GM19438 (cell line): ENCODE results near the gene RPS6KA3.
"Not testable (repeated sequence)": the region's sequence is repeated elsewhere in the genome, so short reads cannot be mapped to it uniquely, and the experiment has no call there.

ENCODE experiments used
- ATAC-seq: cut with Tn5 transposase; IDR thresholded peaks from one replicate; pipeline ENCODE4 v1.9.1; 2021; ENCODE audit warnings: low read depth; ENCODE audit not compliant: unreplicated experiment

RPS6KA3 gene

DNA sequence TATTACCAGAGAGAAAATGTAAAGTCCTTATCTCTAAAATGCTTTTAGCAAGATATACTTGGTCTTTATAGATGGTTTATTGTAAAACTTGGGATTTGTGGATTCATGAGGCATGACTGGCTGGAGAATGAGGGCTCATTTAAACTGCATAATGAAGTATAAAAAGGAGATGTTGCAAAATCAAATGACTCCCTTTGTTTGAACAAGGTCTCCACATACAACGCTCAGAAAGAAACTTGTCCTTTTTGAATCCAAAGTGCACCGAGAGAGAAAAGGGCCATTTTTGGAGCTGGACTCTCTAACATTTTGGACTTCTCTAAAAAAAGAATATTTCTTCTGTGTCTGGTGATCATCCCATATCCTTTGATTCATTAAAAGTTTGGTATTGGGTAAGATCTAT is 117.4 kb downstream of the RPS6KA3 start:
- no peak for ATAC-seq

DNA sequence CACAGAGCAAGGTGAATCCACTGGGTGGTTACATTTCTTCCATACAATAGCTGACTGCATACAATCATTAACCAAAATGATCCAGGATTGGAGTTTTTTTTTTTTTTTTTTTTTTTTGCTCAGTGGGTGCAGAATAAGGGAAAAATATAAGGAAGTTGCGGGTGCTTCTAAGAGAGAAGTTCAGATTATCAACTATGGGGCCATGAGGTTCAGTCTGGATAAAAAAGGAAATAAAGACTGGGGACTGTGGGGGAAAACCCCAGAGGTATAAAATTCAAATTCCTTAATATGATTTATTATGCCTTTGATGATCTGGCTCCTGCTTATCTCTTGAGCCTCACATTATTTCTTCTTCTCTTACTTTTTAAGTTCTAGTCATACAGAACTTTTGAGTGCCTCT is 119.1 kb downstream of the RPS6KA3 start:
- ATAC-seq: no peak

GRCh38 chrX:20144491-20144890 is 122.2 kb downstream of the RPS6KA3 start:
- ATAC-seq: no peak

- no peak for ATAC-seq
These were observed 123.1 kb downstream of the RPS6KA3 start for GRCh38 chrX:20143561-20143960.

DNA sequence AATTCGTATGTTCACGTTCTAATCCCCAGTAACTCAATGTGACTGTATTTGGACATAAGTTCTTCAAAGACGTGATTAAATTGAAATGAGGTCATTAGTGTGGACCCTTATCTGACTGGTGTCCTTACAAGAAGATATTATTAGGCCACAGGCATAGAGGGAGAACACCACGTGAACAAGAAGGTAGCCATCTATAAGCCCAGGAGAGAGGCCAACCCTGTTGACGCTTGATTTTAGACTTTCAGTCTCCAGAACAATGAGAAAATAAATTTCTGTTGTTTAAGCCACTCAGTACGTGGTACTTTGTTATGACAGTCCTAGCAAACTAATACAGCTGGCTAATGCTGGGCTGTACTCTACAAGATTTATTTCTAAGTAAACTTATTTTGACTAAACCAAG is 123.6 kb downstream of the RPS6KA3 start:
- no peak for ATAC-seq

DNA sequence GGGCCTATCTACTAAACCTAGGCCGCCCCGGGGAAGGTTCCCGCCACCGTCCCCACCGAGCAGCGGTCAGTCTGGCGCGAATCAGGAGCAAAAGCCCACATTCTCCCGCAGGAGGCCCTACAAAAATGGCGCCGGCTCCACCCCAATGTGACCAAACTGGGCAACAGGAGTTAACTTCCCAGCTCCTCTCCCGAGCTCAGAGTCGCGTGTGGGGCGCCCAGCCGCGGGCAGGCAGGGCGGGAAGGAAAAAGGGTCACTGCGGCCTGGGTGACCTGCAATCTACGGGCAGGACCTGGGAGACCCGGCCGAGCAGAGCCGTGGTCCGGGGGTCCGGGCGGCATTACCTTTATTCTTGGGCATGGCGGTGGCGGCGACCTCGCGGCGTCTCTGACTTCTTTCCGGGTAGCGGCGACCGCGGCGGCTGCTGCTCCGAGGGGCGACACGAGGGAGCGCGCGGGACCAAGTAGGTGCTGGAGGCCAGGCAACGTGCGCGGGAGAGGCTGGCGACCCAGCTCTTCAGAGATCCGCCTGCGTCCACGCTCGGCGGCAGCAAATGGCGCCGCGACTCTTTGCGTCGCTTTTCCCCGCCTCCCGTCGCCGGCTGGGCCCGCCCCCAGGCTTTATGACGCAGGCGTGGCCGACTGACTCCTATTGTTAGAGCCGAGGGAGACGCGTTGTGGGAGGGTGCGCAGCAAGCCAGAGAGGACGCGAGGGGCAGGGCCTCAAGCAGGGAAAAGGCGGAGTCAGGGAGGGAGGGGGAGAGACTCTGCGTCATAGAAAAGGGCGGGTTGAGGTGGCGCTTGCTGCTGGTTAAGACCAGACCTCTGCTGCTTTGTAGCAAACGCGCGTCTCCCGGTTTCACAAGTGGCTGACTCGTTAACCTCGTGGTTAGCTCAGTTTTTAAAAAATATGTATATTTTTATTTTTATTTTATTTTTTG is 125.2 kb downstream of the RPS6KA3 start, which contains the start of gene EIF1AX:
Gene EIF1AX, minus strand, starts transcription at position 558 of the 940 bp plus-strand sequence. Its CDS starts 198 bp downstream, at position 360.
- ATAC-seq: peak; percentile 98

- no peak for ATAC-seq
These were observed 126.3 kb downstream of the RPS6KA3 start for GRCh38 chrX:20140420-20140819.

DNA sequence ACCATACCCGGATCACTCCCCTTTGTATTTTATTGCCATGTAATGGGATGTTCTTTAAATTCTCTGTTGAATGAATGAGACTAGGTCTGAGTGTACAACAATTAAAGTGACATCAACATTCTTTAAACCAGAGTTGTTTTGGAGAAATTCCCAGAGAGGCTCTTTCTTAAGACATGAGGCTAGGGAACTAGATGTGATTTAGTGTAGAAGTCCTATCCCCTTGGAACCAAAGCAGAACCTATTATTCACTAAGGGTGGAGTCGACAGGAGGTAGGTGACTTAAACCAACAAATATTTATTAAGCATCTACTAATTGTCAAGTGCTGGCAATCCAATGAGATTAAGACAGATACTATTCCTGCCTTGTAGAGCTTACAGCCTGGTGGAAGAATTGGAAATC is 126.7 kb downstream of the RPS6KA3 start:
- ATAC-seq: no peak

GRCh38 chrX:20135944-20136343 is 130.8 kb downstream of the RPS6KA3 start:
- no peak for ATAC-seq

DNA sequence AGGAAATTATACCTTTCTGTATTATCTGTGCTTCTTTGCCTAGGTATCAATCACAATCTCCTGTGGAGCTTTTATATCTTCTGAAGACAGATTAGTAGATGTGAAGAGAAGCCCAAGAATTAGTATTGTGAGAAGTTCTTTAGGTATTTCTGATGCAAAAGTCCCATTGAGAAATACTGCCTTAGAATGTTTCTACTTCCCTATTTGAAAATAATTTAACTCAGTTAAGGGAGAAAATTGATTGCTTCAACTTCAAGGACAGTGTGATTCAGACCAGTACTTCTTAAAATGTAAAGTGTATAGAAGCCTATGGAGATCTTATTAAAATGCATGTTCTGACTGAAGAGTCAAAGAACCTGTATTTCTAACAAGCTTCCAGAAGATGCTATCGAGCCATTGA is 134.0 kb downstream of the RPS6KA3 start:
- no peak for ATAC-seq

DNA sequence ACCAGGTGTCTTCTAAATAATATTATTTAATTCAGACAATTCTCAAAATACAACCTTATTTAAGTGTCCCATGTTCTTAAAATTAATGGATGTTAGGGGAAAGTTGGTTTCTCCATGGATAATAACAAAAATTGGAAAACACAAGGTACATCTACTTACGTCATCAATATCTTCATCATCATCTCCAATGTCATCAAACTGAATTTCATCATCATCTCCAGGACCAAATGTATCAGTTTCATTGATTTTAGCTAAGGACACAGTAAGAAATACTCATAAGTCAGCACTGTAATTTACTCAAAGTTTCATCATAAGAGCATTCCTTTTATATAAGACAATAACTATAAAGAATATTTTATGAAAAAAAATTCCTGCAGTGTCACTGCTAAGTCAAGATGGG is 136.4 kb downstream of the RPS6KA3 start:
- ATAC-seq: no peak

- no peak for ATAC-seq
These were observed 137.2 kb downstream of the RPS6KA3 start for GRCh38 chrX:20129547-20129946.

DNA sequence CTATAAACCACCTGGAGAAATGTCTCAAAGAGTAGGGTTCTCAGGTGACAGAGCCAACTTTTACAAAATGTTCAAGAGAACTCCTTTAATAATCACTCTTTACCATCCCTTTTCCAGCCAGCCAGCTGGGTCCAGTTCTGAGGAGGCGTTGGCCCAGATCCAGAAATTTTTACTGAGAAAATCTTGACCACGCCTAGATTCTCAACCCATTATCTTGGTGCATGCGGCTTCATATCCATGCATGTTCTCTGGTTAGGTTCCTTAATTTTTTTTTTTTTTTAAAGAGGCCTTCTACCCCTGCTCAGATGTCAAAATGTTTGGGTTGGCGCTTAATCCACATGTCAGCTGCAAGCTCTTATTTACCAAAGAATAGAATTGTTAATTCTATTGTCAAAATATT is 138.0 kb downstream of the RPS6KA3 start:
- no peak for ATAC-seq

DNA sequence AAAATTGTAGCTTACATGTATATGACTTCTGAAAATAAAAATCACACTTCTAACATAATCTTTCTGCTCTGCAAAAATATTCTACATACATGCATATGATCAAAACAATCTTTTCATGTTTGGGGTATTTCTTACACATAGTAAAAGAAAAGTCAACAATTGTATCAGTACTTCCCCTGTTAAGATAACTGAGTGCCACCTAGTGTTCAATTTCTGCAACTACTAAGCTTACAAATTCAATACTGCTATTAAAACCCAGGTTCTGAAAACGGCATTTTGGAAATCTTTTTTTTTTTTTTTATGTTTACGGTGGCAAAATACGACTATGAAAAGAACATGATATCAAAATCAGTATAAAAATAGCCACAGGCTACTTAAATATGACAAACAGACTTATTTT is 139.3 kb downstream of the RPS6KA3 start:
- peak; percentile 53 for ATAC-seq

DNA sequence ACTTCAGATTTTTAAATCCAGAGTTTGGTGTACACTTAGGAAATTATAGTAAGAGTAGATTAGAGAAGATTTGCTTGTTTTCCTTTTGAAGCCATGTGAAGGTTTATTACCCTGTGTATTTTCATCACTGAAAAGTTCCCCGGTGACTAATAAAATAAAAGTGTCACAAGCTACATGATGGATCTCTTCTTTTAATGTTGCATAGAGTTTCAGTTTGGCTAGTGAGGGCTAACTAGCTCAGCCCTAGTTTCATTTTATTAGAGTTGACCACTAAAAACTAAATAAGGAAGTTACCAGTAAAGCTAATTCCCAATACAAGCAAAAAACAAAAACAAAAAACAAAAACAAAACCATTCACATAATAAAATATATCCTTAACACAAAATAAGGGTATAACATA is 139.9 kb downstream of the RPS6KA3 start:
- not testable (repeated sequence) for ATAC-seq

GRCh38 chrX:20124964-20125363 is 141.7 kb downstream of the RPS6KA3 start:
- ATAC-seq: no peak

- ATAC-seq: no peak
These were observed 148.5 kb downstream of the RPS6KA3 start for GRCh38 chrX:20118065-20118824.

DNA sequence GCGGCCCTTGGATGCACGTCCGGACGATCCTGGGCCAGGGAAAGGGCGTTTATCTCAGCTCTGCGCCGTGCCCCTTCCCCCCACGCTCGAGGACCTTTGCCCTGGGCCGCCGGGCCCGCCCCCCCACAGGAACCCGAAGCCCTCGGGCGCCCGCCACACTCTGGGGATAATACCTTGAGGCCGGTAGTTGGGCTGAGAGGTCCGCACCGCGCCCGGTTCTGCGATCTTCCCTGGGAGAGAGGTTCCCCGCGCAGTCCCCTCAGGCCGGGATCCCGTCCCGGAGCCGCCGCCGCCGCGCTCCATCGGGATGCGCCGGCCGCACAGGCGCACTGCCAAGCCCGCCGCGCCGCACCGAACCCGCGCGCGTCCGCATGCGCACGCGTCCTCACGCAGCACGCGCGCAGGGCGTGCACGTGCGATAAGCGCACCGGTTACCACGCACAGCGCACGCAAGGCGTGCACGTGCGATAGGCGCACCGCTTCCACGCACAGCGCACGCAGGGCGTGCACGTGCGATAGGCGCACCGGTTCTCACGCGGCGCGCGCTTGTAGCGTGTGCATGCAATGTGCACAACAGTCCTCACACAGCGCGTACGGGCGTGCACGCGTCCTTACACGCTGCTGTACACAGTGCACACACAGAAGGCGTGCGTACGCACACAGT is 150.0 kb downstream of the RPS6KA3 start, which contains the start of gene MAP7D2:
Gene MAP7D2, minus strand, starts transcription at position 331 of the 664 bp plus-strand sequence. Its CDS starts 28 bp downstream, at position 303.
- ATAC-seq: no peak

- no peak for ATAC-seq
These were observed 150.6 kb downstream of the RPS6KA3 start for GRCh38 chrX:20116087-20116576.

DNA sequence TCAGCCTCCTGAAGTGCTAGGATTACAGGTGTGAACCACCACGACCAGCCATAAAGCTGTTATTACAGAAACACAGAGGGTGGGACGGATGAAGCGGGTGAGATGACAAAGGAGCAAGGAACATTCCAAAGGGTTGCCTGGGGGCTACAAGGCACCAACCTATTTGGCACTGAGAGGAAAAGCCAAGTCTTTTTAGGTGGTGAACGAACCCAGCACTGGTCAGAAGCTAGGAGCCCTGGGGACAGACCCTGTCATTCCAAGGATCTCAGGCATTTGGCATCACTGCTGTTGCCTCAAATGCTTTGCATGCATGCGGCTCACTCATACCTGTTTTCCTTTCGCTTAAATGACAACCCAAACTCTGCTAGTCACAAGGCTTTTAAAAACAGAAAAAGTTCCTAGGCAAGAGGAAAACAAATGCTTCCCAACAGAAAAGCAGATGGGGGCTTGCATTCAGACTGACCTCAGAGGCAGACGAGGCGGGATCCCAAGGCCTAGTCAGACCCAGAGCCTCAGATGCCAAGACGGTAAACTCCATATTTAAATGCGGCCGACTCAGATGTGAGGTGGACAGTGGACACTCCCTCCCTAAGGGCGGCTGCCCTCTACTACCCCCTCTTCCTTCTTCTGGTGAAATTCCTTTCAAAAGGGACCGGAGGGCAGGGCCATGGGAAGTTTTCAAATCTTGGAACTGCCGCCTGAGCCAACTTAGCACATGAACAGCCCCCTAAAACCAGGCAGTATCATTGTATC is 154.5 kb downstream of the RPS6KA3 start:
- no peak for ATAC-seq
